Myocyte (in vitro differentiated cells): Measurements from ENCODE around the gene LPCAT2. TPM values are rescaled to one million over a fixed set of nuclear protein-coding genes. Genes with fewer than 3 reads are reported as not detected.

ENCODE experiments used
- DNase-seq: peaks from one replicate; pipeline ENCODE4 v3.0.0-alpha.2; 2012; ENCODE audit warnings: low read depth
- total RNA-seq: library from RNA; depleted of rRNA; stranded (reverse); fragments of >200 nt; gene quantifications from 2 replicates; pipeline ENCODE4 v1.2.3, GENCODE V29; 2014

The LPCAT2 gene
- total RNA-seq, 1 donor from 2014 or later: 5.8 TPM

- peak; percentile 98 for DNase-seq
Observed at GRCh38 chr16:55502801-55503366, 6.0 kb upstream of the LPCAT2 start.

DNA sequence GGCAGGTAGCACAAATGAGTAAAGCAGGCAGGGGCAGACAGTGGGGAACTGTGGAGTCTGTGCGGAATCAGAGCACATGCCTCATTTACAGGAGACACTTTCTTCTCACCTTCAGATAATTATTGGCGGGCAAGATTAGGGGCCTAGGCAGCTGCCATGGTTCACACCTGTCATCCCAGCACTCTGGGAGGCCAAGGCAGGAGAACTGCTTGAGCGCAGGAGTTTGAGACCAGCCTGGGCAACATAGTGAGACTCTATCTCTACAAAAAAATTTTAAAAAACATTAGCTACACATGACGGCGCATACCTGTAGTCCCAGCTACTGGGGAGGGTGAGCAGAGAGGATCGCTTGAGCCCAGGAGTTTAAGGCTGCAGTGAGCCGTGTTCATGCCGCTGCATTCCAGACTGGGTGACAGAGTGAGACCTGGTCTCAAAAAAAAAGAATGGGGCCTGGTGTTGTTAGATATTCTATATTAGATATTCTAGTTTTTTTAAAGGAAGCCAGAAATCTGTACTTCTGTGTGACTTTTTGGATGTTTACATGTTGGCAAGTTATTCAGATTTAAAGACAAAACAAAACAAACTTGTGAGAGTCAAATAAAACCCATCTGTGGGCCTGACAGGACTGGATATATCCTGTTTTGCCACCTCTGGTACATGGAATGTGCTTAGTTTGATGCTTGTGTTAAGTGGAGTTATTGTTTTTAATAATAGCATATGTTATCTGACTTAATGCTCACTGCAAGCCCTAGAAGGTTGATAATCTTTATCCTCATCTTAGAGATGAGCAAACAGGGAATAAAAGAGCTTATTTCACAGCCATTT, 4.9 kb upstream of the LPCAT2 start:
- no peak for DNase-seq

DNA sequence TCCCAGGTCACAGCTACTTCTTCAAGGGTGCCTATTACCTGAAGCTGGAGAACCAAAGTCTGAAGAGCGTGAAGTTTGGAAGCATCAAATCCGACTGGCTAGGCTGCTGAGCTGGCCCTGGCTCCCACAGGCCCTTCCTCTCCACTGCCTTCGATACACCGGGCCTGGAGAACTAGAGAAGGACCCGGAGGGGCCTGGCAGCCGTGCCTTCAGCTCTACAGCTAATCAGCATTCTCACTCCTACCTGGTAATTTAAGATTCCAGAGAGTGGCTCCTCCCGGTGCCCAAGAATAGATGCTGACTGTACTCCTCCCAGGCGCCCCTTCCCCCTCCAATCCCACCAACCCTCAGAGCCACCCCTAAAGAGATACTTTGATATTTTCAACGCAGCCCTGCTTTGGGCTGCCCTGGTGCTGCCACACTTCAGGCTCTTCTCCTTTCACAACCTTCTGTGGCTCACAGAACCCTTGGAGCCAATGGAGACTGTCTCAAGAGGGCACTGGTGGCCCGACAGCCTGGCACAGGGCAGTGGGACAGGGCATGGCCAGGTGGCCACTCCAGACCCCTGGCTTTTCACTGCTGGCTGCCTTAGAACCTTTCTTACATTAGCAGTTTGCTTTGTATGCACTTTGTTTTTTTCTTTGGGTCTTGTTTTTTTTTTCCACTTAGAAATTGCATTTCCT, 3.4 kb upstream of the LPCAT2 start:
- no peak for DNase-seq

GRCh38 chr16:55506083-55506482, 2.8 kb upstream of the LPCAT2 start:
- DNase-seq: no peak

- DNase-seq: no peak
Observed at GRCh38 chr16:55506708-55507107, 2.2 kb upstream of the LPCAT2 start.

DNA sequence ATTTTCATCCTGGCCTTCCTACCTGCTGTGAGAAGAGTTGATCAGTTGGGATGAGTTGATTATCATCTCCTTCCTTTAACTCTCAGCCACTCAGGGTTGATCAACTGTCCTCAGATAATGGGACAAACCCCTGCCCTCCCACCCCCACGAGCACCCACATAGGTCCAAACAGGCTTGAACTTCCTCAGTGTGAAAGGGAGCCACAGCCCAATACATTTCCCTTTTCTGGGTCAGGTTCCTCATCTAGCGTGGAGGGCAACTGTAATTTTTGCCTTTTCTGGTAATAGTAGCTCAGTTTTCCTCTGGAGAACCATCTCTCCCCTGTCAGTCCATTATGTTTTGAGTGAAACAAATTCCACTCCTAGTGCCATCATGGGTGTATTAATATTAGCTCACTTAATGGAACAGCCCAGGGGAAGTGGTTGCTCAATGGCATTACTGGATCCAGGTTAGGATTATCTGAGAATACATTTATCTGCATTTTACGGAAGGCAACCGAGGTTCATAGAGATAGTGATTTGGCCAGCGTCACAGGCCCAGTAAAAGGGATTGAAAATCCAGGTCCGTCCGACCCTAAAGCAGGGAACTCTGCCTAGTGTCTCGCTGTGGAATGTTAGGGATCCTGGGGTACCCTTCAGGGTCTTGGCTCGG, 476 bp upstream of the LPCAT2 start:
- DNase-seq: no peak

DNA sequence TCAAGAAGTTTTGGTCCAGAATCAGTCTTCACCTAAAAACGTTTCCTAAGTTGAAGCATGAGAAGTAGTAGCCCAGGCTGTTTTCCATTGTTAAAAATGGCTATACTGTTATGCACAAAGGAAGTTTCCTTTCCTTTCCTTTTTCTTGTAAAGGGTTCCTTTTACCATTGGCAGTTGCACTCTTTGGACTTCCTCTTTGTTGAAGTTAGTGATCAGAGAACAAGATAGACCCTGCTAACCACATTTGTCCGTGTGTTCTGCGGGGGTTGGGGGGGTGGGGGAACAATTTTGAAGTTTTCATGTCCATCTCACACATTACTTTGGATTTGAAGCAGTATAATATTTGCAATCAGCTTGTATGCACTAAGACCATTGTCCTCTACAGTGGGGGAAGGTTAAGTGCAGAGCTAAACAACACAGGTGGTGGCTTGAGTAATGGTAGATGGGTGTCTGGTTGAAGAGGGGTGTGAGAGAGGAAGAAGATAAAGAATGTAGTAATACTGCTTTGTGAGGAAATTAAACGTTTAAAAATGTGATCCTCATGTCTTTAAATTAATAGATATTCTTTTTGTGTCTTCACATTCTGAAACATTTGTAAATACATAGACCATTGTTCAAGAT, 1.4 kb downstream of the LPCAT2 start:
- no peak for DNase-seq

GRCh38 chr16:55512941-55513340, 4.1 kb downstream of the LPCAT2 start:
- DNase-seq: no peak

GRCh38 chr16:55513616-55514015, 4.7 kb downstream of the LPCAT2 start:
- DNase-seq: peak; percentile 36

GRCh38 chr16:55515111-55515510, 6.2 kb downstream of the LPCAT2 start:
- DNase-seq: no peak

DNA sequence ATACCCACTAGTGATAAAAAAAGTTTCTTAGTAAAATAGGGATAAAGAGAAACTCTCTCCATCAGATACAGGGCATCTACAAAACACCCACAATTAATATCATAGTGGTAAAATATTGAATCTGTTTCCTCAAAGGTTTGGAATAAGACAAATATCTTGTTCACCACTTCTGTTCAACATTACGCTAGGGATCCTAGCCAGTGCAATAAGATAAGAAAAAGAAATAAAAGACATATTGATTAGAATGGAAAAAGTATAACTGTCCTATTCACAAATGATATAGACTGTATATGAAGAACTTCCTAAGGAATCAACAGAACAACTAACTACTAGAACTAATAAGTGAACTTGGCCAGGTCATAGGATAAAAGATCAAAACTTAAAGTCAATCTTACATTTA, 12.9 kb downstream of the LPCAT2 start:
- no peak for DNase-seq

DNA sequence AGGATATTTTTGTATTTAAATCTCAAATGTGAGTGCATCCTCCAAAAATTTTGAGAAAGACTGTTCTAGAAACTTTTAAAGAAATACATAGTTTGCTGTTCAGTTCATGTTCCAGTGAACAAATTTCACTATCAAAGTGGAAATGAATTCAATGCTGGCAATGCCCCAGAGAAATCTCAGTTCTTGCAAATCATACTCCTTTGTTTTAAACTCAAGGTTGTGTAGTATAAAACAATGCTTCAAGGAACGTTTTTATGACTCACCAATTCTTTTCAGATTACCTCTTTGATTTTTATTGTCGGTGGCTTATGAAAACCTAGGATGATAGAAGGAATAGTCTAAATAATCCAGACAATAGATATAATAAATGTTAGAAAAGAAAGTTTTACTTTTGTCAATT, 17.6 kb downstream of the LPCAT2 start:
- DNase-seq: no peak

GRCh38 chr16:55527885-55528284, 19.0 kb downstream of the LPCAT2 start:
- DNase-seq: no peak

DNA sequence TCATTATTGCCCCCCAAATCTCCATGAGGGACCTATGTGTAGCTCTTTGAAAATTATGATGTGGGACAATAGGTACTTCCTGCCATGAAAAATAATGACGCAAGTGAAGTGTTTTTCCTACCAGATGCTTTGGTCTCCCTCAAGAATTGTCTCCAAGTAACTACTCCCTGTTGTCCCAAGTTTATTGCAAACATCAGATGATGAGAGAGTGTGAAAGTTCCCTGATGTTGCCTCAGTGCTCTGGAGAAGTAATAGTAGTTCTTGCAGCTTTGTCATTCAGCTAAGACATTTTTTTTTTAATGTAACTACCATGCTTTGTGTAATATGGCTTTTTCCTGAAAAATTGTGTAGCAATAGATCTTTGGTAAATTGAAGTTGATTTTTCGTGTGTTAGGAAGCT, 20.1 kb downstream of the LPCAT2 start:
- DNase-seq: no peak

- no peak for DNase-seq
Observed at GRCh38 chr16:55530316-55530856, 21.5 kb downstream of the LPCAT2 start.

DNA sequence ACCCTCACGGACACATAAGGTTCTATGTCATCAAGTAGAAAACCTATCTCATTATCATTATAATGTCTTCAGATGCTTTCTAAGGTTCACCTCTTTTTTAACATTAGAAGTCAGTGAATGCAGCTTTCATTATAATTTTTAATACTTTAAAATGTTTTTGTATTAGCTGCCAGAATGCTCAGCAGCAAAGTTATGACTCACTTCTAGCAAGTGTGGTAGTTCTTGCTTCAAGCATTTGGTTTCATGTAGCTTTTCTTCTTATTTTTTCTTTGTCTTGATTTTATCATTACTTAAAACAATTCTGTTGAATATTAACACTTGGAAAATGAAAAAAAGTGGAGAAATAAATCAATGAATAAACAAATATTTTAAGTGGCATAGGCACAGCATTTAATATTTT, 23.4 kb downstream of the LPCAT2 start:
- no peak for DNase-seq

- peak; percentile 5 for DNase-seq
Observed at GRCh38 chr16:55534756-55535155, 25.9 kb downstream of the LPCAT2 start.

GRCh38 chr16:55539049-55539448, 30.2 kb downstream of the LPCAT2 start:
- DNase-seq: no peak

DNA sequence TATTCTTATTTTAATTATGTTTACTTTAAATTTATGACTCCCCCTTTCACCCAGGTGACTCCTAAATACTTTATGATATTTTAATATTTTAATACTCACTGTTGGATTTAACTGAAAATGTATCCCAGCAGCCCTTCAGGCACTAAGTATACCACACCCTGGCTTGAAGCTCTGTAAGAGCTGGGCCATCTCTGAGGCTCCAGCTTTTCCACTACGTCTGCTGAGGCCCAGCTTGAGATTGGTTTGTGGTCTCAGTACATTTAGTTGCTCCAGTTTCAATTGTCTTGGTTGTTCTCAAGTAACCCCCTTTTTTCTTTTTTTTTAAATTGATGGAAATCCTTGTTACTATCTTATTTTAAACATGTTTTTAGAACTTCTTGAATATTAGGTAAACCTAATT, 30.6 kb downstream of the LPCAT2 start:
- DNase-seq: no peak

- DNase-seq: no peak
Observed at GRCh38 chr16:55540221-55540620, 31.3 kb downstream of the LPCAT2 start.

DNA sequence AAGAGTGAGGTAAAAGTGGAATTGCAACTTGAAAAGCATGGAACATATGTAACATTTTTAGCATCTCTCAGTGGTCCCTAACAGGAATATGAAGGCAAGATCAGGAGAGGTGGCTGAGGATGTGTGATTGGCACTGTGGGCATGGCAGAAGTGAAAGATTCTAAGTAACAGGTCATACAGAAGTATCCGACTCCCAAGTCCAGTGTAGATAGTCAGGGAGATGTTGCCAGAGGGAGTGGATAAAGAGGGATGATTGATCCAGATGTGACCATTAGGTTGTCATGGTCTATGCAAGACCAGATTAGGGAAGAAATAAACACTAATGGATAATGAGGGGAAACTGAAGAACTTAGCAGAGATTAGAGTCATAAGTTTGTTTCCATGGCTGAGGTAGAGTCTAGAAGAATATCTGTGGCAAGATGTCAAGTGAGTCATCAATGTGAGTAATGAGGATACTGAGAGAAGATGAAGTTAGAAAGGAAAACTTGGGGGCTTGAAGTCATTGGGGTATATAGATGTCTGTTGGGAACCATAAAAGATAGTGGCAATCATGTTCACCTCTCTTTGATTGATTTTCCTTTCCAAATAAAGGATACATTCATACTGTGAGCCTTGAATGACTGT, 33.7 kb downstream of the LPCAT2 start:
- DNase-seq: peak; percentile 58
